Heart left ventricle (tissue), 13 donors: Measurements from ENCODE around the gene SDR39U1.

Experiments
- CTCF ChIP-seq, 12 donors: fragments of 200-600 bp; sonication (generic) in 4 of 12; IDR thresholded peaks; one replicate each; pipeline versions ENCODE4 v1.5.0 to v1.8.0; 2018 to 2022; ENCODE audit warnings: antibody characterized with exemption in 12 of 12, mild to moderate bottlenecking in 5 of 12
- POLR2A ChIP-seq, 2 donors: fragments of 450-650 bp; IDR thresholded peaks; one replicate each; pipeline ENCODE4 v1.6.1; 2017; ENCODE audit warnings: antibody characterized with exemption in 2 of 2, mild to moderate bottlenecking in 2 of 2, moderate library complexity in 2 of 2
- donor health status: ischemic (EF 13 %, LVEDD 7.1; RV severe dilation, severe dysfunction).
- donor health status: DM: no; HTN: yes; CAD: no.
- donor health status: DM: no; HTN: no; CAD: no.
- donor health status: ischemic (EF 25% LVEDD 6.9; RV normal size, moderate dysfunction).
- donor health status: ischemic (EF 25% LVEDD 5.7; RV mildly dilated, moderate dysfunction).
- donor health status: ischemic (EF 35%, LVEDD 5.7; RV mildly dilated, moderate dysfunction).
- donor health status: nonischemic (EF 11% LVEDD 7.7; RV severe dilation, severe dysfunction).
- donor health status: DM: yes; HTN: yes; CAD: no.
- donor health status: PGD.
- donor health status: ischemic (EF 29% LVEDD 5.4; RV normal size, mild dysfunction).
- donor health status: nonischemic (EF 23%, LVEDD 6.1; RV moderate dilation, normal function).

- TF ChIP-seq CTCF (IDR thresholded peaks at IDR 0.05) (no peak), POLR2A (IDR thresholded peaks at IDR 0.05) (no peak)
Observed at GRCh38 chr14:24425704-24426103, 16.9 kb downstream of the SDR39U1 start.
